HG02798 (cell line): ENCODE data around the gene CNTN5.

Experiments used
- ATAC-seq: cut with Tn5 transposase; IDR thresholded peaks from one replicate; pipeline ENCODE4 v1.9.1; 2021; ENCODE audit warnings: mild to moderate bottlenecking; ENCODE audit not compliant: unreplicated experiment, poor library complexity

CNTN5 gene

DNA sequence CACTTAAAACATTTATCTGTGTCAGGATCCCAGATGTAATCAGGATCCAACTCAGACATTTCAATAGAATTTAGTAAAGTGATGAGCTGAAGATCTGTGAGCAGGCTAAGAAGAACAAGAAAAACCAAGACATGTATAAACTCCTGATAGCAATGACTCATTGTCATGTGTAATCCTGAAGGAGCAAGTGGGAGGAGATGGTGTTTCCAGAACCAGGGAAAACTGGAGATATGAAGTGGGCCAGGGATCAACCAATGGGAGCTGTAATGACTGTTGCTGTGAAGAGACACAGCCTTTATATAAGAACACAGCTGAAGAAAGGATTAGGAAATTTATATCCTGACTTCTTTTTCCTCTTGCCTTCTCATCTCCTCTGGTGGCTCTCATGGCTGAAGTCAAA is 983.8 kb downstream of the CNTN5 start:
- ATAC-seq: no peak

DNA sequence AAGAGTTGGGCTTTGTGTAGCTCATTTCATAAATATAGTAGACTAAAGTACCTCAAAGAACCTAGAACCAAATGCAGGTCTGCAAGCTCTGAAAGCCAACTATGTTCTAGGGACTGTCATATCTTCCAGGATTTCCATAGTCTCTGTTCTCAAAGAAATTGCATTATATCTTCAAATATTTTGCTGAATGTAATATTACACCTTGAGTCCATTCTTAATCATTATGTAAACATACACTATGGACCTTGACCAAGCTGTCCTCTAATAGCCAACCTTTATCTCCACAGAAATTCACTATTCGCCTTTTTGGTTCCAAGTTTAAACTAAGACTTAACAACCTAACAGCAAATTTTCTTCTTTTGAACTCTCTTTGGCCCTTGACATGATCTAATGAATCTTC is 987.7 kb downstream of the CNTN5 start:
- no peak for ATAC-seq

DNA sequence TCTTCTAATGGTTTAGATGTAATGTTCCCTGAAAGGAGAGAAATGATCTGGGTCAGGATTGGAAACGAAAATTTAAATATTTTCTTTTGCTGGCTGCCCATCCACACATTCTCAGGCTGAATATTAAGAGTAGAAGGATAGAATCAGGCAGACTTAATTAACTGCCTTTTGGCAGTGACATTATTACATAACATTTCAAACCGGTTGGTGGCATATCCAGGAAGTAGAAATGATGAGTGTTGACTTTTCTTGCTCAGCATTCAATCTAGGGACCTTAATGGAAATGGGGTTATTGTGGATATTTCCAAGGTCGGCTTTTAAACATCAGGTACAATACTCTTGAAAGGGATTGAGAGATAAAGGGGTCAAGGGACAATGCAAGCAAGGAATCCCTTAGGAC is 989.0 kb downstream of the CNTN5 start:
- ATAC-seq: no peak

DNA sequence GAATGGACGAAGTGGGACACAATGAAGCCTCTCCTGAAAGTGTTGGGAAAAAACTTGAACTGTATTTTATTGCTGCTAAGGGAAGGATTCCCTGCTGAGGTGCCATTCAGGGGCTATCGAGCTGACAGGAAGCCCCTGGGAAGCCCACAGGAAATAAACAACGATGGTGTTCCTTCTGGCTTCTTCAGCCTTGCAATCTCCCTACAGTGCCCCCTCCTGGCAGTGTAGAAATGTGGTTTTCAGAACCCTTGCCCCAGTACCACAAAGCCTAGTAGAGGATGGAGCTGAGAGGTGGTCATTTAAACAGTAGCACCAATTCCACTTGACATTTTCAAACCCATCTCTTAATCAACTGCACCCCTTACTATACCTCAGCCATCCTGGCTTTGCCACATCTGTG is 989.6 kb downstream of the CNTN5 start:
- no peak for ATAC-seq

DNA sequence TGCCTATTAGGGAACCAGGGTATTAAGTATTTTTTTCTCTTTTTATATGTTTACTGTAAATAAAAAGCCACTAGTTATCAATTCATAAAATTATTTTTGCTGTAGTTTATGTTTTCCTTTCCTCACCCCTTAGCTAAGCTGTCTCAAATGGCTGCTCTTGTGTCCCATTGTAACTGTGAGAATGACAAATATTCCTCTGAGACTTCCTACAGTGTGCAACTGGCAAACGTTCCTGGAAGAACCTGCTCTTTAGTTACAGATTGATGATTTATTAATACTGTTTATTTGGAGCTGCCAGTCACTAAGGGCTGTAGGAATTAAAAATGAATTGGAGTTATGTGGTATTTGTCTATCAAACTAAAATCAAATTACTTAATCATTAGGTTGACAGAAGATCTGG is 990.9 kb downstream of the CNTN5 start:
- no peak for ATAC-seq

DNA sequence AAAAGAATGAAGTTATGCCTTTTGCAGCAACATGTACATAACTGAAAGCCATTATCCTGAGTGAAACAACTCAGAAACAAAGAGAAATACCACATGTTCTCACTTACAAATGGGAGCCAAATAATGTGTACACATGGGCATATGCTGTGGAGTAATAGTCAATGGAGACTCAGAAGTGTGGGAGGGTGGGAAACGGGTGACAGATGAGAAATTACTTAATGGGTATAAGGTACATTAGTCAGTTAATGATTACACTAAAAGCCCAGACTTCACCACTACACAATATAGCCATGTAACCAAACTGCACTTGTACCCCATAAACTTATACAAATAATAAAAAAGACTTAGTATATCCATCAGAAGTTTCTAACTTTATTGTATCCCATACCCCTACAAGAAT is 992.3 kb downstream of the CNTN5 start:
- ATAC-seq: no peak

DNA sequence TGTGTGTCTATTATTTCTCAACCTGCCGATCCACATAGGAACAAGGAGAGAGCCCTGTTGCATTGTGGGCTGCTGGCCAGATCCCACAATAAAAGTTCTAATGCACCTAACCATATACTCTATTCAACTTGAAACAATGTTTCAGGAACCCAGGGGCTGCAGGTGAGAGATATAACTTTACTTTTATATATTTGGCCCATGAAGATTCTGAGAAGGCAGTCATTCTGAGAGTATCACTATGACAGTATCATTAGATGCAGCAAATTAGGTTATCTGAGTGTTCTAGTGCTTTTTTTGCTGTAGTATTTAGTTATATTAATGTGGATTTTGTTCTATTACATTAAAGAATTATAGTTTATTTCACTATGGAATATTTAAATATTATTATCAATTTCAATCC is 1011.2 kb downstream of the CNTN5 start:
- no peak for ATAC-seq

DNA sequence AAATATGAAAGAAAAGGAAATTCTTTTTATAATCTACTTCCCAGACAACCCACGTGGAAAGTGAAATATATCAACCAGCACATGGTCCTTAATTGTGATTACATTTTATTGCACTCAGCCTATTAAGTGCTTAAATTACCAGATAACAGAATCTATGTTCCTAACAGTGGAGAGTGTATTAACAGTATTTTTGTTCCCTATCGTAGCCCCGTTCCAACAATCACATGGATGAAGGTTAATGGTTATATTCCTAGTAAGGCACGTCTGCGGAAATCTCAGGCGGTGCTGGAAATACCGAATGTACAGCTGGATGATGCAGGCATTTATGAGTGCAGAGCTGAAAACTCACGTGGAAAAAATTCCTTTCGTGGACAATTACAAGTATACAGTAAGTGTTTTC is 1040.3 kb downstream of the CNTN5 start:
- ATAC-seq: no peak

DNA sequence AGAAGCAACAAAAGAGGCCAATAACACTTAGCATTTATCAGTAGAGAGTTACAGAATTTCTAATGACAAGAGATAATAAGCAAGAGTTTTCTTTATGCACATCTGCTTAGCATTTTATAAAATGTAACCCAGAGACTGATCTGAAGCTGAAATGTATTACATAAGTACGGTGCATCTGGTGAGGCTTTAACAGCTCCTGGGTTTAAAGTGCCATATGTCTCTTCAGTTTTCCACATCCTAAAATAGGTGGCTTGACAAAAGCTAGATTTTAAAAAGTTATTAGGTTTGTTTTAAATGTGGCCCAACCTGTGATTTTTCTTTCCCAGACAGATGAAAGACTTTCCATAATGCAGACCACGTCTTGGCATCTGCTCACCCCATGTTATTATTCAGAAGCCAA is 1045.7 kb downstream of the CNTN5 start:
- no peak for ATAC-seq

DNA sequence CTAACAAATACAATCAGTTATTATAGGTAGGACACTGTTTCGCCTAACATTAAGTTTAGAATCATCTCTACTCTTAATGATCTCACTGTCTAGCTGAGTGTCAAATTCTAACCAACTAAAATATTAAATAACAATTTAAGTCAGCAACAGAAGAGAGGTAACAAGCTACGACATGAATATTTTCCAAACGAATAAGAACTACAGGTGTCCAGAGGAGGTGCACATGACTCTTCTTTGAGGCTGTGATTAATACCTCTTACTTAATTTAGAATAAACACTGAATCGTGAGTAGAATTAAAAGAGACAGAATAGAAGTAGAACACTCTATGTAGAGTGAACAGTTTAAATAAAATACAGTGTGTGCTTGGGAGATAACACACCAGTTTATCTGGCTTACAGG is 1047.4 kb downstream of the CNTN5 start:
- no peak for ATAC-seq

DNA sequence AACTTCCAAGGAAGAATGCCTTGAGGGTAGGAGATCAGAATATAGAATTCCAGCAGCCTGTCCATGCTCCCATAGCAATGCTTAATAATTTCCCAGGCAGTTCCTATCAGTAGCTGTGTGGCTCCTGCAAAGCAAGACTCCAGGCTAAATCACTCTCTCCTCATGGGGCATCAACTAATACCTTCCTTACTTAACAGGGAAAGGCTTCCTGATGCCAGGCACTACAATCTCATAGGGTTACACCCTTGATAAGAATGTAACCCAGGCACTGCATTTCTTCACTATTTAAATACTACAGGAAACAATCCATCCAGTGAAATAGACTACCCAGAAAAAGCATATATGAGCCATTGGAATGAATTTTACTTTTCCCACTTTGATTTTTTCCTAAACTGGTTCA is 1051.4 kb downstream of the CNTN5 start:
- ATAC-seq: no peak

DNA sequence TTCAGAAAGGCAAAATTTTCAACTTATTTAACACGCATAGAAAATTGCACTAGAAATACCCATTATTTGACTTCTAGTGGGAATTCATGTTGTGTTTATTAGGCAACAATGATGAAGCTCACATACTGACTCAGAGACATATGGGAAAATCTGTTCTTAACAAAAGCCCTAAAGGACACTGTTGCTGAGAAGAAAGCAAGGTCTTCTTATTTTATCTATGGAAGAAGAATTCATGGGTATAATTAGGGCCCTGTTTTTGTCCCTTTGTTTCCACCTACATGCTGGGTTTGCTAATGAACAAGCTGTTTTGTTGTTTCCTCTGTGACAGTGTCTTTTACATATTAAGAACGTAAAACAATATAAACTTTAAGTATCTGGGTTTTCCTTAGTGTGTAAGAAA is 1059.6 kb downstream of the CNTN5 start:
- no peak for ATAC-seq

DNA sequence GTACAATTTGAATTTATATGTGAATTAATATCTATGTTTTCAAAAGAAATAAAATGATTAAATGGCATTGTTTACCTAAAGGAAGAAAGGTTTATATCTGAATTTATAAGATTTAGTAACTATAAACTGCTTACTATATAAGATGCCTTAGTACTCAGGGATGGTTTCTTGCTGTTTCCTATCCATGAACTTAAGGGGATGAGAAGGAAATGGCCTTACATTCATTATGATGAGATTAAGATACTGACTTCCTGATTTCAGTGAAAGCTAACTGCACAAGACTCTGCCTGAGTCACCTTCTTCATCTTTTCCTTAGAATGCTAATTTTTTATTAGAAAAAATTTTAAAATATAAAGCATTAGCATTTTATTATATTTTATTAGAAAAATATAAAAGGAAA is 1060.1 kb downstream of the CNTN5 start:
- no peak for ATAC-seq

DNA sequence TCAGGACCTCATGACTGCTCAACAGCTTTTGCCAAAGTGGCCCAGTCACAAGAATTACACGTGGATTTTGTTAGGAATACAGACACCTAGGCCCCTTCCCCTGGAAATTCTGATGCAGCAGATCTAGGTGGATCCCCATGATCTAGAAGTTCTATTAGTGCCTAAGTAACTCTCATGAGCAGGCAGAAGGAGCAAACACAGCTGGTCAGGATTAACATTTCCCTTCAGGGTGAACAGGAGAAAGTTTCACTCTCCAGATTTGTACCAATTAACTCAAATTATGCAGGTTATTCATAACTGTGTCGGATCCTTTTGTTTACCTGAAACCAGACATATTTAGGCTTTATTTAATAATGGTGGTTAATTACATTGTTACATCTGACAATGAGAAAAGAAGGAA is 1072.9 kb downstream of the CNTN5 start:
- no peak for ATAC-seq

DNA sequence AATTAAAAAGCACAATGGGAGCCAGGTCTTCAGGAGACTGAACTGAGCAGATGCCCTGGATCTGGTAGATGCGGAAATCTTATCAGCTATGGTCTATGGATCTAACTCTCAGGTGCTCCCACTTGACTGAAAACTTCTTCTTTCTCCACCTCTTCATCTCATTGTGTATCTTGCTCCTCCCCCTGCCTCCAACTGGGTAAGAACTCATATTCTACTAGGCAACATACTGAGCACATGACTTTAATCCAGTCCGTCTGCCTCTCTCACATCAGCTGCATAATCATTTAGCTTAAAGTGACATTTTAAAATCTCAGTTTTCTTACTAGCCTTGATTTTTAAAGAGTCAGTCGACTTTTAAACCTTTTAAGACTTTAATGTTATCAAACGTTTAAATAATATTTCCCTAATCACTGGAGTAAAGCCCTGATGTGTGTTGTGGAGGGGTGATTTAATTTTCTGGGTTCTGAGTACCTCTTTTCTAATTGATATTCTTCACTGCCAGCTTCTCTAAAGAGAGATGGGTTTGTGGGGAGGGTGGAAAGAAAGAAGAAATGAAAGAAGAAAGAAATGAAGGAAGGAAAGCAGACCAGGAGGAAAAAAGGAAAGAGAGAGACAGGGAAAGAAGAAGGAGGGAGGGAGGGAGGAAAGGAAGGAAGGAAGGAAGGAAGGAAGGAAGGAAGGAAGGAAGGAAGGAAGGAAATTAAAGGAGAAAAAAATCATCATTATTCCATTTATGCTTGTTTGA is 1073.5 kb downstream of the CNTN5 start:
- ATAC-seq: no peak

DNA sequence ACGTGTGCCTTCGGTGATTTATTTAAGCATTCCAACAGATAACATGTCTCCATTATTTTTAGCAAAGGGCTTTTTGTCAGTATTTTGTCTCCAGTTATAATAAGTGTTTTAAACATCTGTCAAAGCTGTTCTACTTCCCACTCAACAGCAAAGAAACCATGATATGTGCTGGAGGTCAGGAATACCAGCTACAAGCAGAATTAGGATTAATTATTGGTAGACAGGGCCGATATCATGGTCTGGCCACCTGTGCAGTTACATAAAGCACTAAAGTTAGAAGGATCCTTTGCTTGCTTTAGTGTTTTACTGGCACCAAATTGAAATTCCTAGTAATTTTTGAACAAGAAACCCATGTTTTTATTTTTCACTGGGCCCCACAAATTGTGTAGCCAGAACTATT is 1075.1 kb downstream of the CNTN5 start:
- ATAC-seq: no peak

DNA sequence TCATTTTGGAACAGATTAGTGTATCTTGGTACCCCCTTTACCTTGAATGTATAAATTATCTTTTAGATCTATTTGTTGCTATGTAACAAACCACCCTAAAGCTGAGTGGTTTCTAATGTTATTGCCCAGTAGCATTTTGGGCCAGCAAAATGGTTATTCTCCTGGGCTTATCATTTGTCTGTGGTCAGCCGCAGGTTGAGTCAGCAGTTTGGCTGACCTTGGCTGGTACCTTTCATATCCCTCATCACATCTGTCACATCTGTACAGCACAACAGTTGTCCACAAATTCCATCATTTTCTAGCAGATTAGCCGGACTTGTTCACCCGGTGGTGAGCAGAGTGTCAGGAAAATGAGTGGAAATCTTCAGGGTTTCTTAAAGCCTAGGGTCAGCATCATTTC is 1077.8 kb downstream of the CNTN5 start:
- ATAC-seq: no peak

DNA sequence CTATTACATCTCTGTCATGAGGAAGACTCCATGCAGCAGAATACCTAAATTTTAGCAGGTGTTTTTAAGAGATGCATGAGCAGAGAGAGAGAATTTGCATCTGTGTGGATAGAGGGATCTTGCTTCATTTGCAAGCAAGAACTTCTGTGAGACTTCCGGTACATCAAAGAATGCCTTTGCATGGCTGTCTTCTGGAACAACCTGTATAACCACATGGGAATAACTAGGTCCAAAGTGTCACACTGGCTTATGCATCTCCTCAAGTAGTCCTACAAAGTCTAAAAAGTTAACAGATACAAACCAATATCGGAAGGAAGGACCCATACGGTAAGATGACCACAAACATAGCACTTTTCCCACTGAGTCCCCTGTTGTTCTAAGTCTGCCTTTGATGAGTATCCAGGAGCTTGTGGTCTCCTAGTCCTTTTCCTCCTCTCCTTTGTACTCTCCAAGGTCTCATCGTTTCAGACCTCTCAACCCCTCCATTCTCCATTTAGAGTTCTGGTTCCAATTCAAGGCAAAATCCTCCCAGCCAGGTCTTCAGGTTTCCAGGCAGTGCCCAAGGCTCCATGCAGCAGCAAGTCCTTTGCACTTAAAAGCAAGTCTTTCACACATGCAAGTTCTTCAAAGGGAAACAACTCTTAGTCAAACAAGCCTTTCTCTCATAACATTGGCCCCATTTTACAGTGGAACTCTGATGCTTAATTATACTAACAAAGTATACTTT is 1084.7 kb downstream of the CNTN5 start:
- no peak for ATAC-seq

DNA sequence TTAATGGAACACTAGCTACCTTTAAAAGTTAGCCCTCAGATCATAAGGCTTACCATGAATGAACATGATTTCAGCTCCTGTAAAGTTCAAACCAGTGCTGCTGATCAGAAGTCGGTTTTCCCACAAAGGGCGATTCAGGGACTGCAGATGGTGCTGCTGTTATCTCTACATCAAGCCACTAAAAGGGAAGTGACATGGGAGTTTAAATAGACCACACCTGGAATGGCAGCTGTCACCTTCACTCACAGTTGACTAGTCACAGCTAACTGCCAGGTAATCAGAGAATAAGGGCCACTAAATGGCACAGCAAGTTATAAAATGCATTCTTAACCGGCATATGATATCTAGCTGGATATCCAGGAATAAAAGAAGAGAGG is 1085.2 kb downstream of the CNTN5 start:
- no peak for ATAC-seq

DNA sequence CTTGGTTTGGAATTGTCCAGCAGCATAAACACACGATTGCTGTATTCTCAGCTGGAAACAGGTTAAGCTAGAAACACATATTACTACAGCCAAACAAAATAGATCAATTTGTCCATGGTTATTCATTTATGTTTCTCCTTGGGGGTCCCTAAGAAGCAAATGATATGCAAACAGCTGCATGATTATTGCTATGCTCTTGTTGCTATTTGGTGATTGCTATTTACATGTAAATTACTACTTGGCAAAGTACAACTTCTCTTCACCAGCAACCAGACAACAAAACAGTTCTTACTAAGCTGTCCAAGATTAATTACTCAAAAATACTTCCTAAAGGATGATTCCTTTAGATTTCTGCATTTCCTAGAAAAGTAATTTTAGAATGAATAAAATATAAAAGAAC is 1098.4 kb downstream of the CNTN5 start:
- ATAC-seq: no peak

DNA sequence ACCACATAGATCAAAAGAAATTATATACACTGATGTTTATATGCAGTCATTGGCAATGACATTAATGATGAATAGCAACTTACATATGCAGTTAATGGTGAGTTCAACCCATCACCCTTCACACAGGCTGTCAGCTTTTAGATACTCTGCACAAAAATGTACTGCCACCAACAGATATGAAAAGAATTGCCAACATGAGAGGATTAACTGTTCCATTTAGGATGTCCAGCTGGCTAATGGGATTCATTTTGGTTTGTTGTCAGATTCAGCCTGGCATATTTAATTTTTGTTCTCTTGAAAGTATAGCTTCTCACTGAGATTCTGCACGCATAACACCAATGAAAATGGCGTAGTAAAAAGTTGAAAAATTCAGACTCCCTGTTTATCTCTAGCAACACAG is 1112.4 kb downstream of the CNTN5 start:
- no peak for ATAC-seq

DNA sequence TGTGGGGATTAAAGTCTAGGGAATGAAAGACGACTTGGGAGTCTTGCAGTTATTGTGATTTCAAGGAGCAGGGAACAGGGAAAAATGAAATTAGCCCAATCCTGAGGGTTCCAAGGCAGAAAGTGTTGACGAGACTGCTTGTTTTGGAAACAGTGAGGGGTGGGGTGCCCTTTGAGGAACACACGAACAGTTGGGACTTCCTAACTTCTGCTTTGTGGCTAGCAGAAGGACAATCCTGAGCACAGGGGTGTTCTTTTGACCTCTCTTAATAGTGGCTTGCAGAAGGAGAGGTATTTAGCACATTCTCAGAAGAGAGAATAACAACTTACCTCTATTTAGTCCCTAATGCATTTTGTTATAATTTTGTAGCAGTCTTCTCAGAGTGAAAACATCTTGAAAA is 1120.5 kb downstream of the CNTN5 start:
- no peak for ATAC-seq
